Mucosa of rectum (tissue), 2 donors: Measurements from ENCODE around the gene SORCS2.
A peak's percentile ranks its signal among the peaks of the same experiment; 100 is the strongest.

Experiments
- H3K27ac ChIP-seq, 2 donors: one replicate each; pipeline ENCODE4 v1.7.0; 2013; ENCODE audit warnings: inconsistent platforms in 2 of 2, low read depth in 2 of 2, low read length in 2 of 2
- H3K27me3 ChIP-seq, 2 donors: one replicate each; pipeline ENCODE4 v1.7.0; 2013; ENCODE audit warnings: low read length in 2 of 2; ENCODE audit not compliant: control insufficient read depth in 2 of 2, insufficient read depth in 2 of 2
- H3K36me3 ChIP-seq, 2 donors: one replicate each; pipeline ENCODE4 v1.7.0; 2013; ENCODE audit warnings: low read length in 2 of 2; ENCODE audit not compliant: control insufficient read depth in 2 of 2, insufficient read depth in 2 of 2
- H3K4me1 ChIP-seq, 2 donors: one replicate each; pipeline ENCODE4 v1.7.0; 2013; ENCODE audit warnings: low read length in 2 of 2, mild to moderate bottlenecking in 1 of 2; ENCODE audit not compliant: control insufficient read depth in 2 of 2, insufficient read depth in 2 of 2
- H3K4me3 ChIP-seq, 2 donors: one replicate each; pipeline ENCODE4 v1.7.0; 2013; ENCODE audit warnings: low read length in 2 of 2
- H3K9ac ChIP-seq, 2 donors: one replicate each; pipeline ENCODE4 v1.7.0; 2013; ENCODE audit warnings: low read length in 2 of 2, low read depth in 1 of 2, mild to moderate bottlenecking in 1 of 2
- H3K9me3 ChIP-seq, 2 donors: one replicate each; pipeline ENCODE4 v1.7.0; 2013; ENCODE audit warnings: low read length in 2 of 2; ENCODE audit not compliant: control insufficient read depth in 2 of 2
- donor health status: healthy.
- donor health status: Normal muscosa, but diverticular disease.

The SORCS2 gene

DNA sequence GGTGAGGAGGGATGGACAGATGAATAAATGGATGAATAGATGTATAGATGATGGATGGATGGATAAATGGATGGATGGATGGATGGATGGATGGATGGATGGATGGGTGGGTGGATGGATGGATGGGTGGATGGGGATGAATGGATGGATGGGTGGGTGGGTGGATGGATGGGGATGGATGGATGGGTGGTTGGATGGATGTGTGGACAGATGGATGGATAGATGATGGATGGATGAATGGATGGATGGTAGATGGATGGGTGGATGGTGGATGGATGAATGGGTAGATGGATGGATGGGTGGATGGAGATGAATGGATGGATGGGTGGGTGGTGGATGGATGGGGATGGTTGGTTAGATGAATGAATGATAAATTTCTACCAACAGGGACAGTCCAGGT is 449.4 kb downstream of the SORCS2 start:
- Histone ChIP-seq H3K4me3 (no peak overlapping the region), H3K9me3 (no peaks in the 10 kb centered on the region), H3K4me1 (no peaks in the 10 kb centered on the region), H3K27ac (no peak overlapping the region), H3K9ac (no peak overlapping the region), H3K27me3 (no peaks in the 10 kb centered on the region), H3K36me3 (no peaks in the 10 kb centered on the region)

DNA sequence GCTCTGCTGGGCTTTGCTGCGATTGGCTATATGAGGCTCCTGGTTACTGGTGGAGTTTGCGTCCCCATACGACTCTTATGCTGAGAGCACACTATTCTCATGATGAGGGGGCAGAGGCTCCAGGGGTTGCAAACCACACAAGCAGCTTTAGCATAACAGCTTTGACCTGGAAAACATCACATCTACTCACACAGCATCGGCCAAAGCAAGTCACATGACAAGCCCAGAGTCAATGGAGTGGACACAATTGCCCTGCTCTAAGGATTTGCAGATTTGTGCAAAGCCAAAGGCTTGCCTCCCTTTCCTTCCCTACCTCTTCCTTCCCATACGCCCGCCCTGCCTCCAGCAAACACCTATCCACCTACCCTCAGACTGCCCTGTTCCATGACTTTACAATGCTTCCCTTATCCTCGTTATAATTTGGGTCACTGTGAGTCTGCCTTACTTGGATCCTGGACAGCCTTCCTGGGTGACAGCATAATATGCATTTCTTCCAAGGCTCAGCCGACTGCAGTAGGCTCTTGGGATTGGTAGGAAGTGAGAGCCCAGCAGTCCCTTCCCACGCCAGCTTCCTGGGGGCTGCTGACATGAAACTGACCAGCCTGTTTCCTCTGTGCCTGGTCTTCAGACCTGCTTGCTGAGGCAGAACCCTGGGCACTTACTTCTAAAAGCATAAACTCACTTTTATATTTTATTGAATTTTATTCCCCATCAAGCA is 450.6 kb downstream of the SORCS2 start:
- Histone ChIP-seq H3K27me3 (no peaks in the 10 kb centered on the region), H3K27ac (no peak overlapping the region), H3K4me1 (no peaks in the 10 kb centered on the region), H3K9me3 (no peaks in the 10 kb centered on the region), H3K4me3 (no peak overlapping the region), H3K9ac (no peak overlapping the region), H3K36me3 (no peaks in the 10 kb centered on the region)

DNA sequence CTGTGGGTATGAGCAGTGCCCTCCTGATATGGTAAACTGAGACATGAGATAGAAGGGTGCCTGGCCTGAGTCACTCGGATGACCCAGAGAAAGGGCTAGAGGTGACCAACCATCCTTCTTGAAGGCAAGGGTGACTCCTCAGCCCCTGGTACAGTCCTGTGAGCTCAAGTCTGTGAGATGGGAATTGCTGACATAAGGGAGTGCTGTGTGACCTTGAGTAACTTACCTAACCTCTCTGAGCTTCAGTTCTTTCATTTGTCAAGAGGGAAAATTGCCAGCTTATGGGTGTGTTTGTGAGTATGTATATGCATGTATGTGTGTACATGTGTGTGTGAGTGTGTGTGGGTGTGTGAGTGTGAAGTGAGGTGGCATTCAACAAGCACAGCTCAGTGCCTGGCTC is 452.8 kb downstream of the SORCS2 start:
- no peak overlapping the region for H3K4me3 ChIP-seq
- no peaks in the 10 kb centered on the region for H3K9me3 ChIP-seq
- H3K36me3 ChIP-seq: no peaks in the 10 kb centered on the region
- no peak overlapping the region for H3K27ac ChIP-seq
- H3K27me3 ChIP-seq: no peaks in the 10 kb centered on the region
- peaks cover 0 to 3% of the 10 kb centered on the region in 2 donors for H3K4me1 ChIP-seq
- no peak overlapping the region for H3K9ac ChIP-seq

DNA sequence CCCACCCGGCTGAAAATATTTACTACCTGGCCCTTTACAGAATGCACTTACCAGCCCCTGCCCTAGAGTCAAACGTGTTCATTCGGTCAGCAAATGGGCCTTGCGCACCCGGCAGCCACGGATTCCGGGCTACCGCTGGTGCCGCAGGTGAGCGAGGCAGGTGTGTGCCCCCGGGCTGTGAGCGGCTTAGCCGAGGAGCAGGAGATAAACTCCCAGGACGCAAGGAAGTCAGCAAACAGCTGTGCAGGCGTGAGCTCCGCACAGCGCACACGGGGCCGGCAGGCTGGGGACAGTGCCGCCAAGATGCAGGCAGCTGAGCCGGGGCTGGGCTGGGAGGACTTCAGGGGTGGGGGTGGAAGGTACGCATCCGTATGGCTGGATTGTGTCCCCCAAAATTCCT is 453.6 kb downstream of the SORCS2 start:
- no peaks in the 10 kb centered on the region for H3K9me3 ChIP-seq
- no peaks in the 10 kb centered on the region for H3K36me3 ChIP-seq
- H3K9ac ChIP-seq: no peak overlapping the region
- H3K4me3 ChIP-seq: no peak overlapping the region
- peaks cover 2 to 5% of the 10 kb centered on the region in 2 donors for H3K4me1 ChIP-seq
- no peaks in the 10 kb centered on the region for H3K27me3 ChIP-seq
- H3K27ac ChIP-seq: no peak overlapping the region

DNA sequence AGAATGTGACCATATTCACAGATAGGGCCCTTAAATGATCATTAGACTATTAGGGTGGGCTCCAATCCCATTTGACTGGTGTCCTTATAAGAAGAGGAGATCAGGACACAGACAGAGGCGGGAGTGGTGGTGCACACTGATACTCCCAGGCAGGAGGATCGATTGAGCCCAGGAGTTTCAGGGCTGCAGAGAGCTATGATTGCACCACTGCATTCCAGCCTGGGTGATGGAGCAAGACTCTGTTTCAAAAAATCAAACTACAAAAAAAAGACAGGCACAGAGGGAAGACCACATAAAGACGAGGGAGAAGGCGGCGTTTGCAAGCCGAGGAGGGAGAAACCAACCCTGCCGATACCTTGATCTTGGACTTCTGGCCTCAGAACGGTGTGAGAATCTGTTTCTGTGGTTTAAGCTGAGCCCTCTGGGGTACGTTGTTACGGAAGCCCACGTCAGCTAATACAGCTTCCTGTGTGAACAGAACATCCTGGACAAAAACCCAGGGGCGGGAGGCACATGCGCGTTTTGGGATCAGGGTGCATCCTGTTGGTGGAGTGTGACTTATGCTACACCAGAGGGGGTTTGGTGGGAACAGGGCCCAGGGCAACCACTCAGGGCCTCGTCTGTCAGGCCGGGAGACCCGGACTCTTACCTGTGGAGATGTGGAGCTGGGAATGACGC is 454.2 kb downstream of the SORCS2 start:
- Histone ChIP-seq H3K9me3 (no peaks in the 10 kb centered on the region), H3K4me1 (peaks cover 5 to 8% of the 10 kb centered on the region in 2 donors), H3K4me3 (no peak overlapping the region), H3K9ac (no peak overlapping the region), H3K36me3 (no peaks in the 10 kb centered on the region), H3K27ac (no peak overlapping the region), H3K27me3 (no peaks in the 10 kb centered on the region)

DNA sequence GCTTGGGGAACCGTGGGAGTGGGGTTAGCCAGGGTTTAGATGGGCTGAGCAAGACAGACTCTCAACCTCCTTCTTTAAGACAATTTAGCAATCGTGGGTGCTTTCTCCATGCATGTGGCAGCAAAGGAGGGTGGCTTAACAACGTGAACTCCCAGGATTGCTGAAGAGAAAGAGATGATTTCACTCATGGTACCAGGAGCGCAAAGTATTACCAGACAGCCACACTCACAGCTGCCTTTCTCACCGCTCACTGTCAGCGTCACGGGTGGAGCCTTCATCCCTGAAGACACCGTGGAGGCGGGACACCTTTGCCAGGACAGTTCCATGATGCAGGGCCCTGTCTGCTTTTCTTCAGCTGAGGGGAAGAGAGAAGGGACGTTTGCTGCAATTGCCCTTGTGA is 454.8 kb downstream of the SORCS2 start:
- Histone ChIP-seq H3K27ac (no peak overlapping the region), H3K36me3 (no peaks in the 10 kb centered on the region), H3K4me1 (peaks cover 5 to 8% of the 10 kb centered on the region in 2 donors)

DNA sequence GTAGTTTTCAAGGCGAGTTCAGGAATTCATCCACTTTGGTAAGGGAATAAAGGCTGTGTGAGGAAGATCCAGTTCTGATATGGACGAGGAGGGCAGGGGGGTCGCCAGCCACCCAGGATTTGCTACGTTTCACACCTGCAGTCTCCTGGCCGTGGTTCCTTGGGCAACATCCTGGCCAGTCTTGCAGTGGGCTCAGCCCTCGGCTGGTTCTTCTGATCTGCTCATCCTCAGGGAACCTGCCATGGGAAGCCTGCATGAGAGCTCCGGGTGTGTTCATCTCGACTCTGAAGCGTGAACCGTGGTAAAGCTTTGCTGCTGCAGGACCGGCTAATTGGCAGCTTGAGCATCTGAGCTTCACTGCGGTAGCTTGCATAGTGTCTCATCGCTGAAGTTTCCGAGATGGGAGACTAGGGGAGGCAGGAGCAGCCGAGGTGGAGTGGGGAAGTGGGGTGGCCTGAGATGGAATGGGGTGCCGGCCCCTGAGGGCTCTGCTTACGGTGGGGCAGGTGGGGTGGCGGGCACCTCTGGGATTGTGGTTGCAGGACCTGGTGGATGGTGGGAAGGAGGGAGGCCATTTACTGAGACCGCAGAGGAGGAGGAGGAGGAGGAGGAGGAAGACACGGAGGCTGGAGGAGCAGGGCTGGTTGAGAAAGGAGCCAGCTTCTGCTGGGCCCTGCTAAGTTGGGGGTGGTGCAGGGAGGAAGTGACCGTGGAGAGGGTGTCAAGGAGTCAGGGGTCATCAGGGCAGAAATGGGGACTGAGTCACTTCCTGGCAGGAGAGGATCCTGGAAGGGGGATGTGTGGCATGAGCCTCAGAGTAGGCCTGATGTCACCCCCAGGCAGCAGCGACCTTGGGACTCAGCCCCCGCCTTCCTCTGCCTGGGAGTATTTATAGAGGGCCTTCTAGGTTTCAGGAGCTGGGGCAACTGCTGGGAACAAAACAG is 455.5 kb downstream of the SORCS2 start:
- no peaks in the 10 kb centered on the region for H3K27me3 ChIP-seq
- peaks cover 5 to 8% of the 10 kb centered on the region in 2 donors for H3K4me1 ChIP-seq
- H3K27ac ChIP-seq: no peak overlapping the region

More for the DNA sequence above, 454.8 kb downstream of the SORCS2 start:
- Histone ChIP-seq H3K4me3 (no peak overlapping the region), H3K9me3 (no peaks in the 10 kb centered on the region), H3K9ac (no peak overlapping the region), H3K27me3 (no peaks in the 10 kb centered on the region)

DNA sequence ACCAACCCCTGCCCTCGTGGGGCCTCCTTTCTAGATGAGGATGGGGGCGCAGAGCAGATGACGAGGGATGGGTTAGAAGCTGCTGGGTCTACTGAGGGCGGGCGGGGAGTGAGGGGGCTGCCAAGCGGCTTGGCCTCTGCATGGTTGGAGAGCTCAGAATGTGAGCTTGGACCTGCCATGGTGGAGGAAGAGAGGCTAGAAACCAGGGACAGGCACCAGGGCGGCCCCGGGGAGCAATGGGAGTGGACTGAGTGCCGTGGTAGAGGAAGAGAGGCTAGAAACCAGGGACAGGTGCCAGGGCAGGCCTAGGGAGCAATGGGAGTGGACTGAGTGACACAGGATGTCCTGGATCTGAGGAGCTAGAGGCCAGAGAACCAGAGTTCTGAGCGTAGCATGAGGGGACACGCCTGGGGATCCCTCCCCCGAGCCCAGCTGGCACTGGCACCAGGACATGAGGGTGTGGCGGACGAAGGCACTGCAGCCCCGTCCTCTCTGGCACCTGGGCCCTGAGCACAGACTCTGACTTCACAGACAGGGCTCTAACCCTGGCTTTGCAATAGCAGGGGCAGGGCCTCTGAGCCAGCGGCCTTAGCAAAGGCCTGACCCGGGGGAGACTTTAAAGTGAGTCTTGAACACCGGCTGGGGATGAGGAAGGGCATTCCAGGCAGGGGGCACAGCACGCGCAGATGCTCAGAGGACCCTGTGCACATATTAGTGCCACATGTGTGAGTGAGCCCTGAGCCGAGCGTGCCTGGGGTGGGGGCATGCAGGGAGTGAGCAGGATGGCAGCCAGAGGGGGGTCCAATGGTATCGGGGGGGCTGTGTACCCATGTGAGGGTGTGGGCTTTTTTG is 456.4 kb downstream of the SORCS2 start:
- Histone ChIP-seq H3K27ac (no peak overlapping the region), H3K36me3 (no peaks in the 10 kb centered on the region), H3K9ac (no peak overlapping the region), H3K4me3 (no peak overlapping the region), H3K9me3 (no peaks in the 10 kb centered on the region), H3K27me3 (no peaks in the 10 kb centered on the region), H3K4me1 (peaks cover 5 to 8% of the 10 kb centered on the region in 2 donors)

More for the DNA sequence above, 455.5 kb downstream of the SORCS2 start:
- Histone ChIP-seq H3K9ac (no peak overlapping the region), H3K36me3 (no peaks in the 10 kb centered on the region), H3K4me3 (no peak overlapping the region), H3K9me3 (no peaks in the 10 kb centered on the region)

DNA sequence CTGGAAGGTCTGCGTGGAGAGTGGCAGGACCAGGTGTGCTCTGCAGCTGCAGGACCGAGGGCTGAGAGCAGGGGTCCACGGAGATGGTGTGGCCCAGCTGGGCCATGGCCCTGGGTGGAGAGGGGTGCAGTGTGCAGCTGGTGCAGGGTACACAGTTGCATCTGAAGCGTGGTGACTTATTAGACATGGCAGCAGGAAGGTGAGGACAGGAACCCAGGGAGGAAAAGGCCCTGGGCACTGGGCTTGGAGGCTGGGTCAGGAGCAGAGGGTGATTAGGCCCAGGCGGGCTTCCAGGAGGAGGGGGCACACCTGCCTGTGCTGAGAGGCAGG is 457.0 kb downstream of the SORCS2 start:
- no peak overlapping the region for H3K9ac ChIP-seq
- no peaks in the 10 kb centered on the region for H3K36me3 ChIP-seq
- H3K27me3 ChIP-seq: no peaks in the 10 kb centered on the region
- no peaks in the 10 kb centered on the region for H3K9me3 ChIP-seq
- H3K4me1 ChIP-seq: peaks cover 5 to 8% of the 10 kb centered on the region in 2 donors
- no peak overlapping the region for H3K4me3 ChIP-seq
- H3K27ac ChIP-seq: peak overlapping the region in 1 of 2 donors; percentile 17
